ENCODE measurements around the gene KRT31. TPM values are rescaled to one million over a fixed set of nuclear protein-coding genes. Genes with fewer than 3 reads are reported as not detected.

The KRT31 gene
- total and polyA plus RNA-seq, 2 of the 8 experiments (the other 6 are each of a cell fraction or from before 2014, with no cell fraction given) = not detected

DNA sequence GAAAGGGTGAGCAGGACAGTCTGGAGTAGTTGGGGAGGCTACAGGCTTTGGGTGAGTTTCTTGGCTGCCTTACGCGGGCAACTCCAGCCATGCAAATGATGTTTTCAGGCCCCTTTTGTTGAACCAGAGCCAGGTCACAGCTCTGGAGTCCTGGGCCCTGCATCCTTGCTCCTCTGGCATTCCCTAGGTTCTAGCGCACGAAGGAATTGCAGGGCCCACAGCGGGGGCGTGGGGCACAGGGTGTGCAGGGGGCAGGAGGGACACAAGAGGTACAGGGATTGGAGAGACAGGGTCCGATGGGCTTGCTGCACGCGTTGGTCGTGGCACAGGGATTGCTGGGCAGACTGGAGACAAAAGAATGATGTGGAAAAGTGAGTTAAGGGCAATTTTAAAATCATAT is 3.6 kb downstream of the KRT31 start:
- Histone ChIP-seq H3K27ac (ENCODE audit: low read depth, low read length) (no peak overlapping the region), H4K91ac (replicated peaks; ENCODE audit: insufficient read length, low read length) (no peak overlapping the region), H3K79me2 (ENCODE audit: control insufficient read depth in 1 of 2, insufficient read depth in 2 of 2, low read length in 2 of 2) (no peaks in the 10 kb centered on the region), H3K4me3 (ENCODE audit: extremely low read depth in 1 of 4, insufficient read depth in 2 of 4, low read depth in 3 of 4, low read length in 4 of 4) (no peak overlapping the region), H4K5ac (ENCODE audit: insufficient read length, low read depth, low read length) (no peak overlapping the region), H3K18ac (ENCODE audit: extremely low read depth, low read length) (no peak overlapping the region; the same call in 1 of the 2 replicates), H2BK15ac (ENCODE audit: low read length) (no peak overlapping the region), H3K79me1 (ENCODE audit: low read depth, low read length) (no peaks in the 10 kb centered on the region), H2BK120ac (replicated peaks; ENCODE audit: low read depth, low read length) (no peak overlapping the region), H3K14ac (ENCODE audit: insufficient read length) (no peak overlapping the region), H2AK5ac (ENCODE audit: low read depth, low read length) (no peak overlapping the region), H2AFZ (ENCODE audit: low read length) (no peak overlapping the region), H3K9ac (replicated peaks in 1 of 4; ENCODE audit: extremely low read depth in 1 of 4, low read depth in 3 of 4, low read length in 3 of 4) (no peak overlapping the region), H3K27me3 (replicated peaks in 1 of 4; ENCODE audit: control insufficient read depth in 3 of 4, extremely low read depth in 1 of 4, insufficient read depth in 3 of 4, low read length in 3 of 4) (no peaks in the 10 kb centered on the region), H2BK20ac (ENCODE audit: low read length) (no peak overlapping the region), H3K23me2 (ENCODE audit: low read depth, low read length) (no peaks in the 10 kb centered on the region), H4K20me1 (replicated peaks in 1 of 2; ENCODE audit: control insufficient read depth in 1 of 2, insufficient read depth in 2 of 2, low read length in 2 of 2) (no peaks in the 10 kb centered on the region), H3K4me2 (ENCODE audit: insufficient read depth in 1 of 2, low read depth in 2 of 2, low read length in 2 of 2) (no peak overlapping the region), H4K8ac (ENCODE audit: extremely low read depth, insufficient read depth, low read length) (no peak overlapping the region), H3K4me1 (replicated peaks in 1 of 4; ENCODE audit: control insufficient read depth in 3 of 4, insufficient read depth in 4 of 4, low read length in 3 of 4) (no peaks in the 10 kb centered on the region), H2BK12ac (ENCODE audit: low read depth, low read length) (no peak overlapping the region), H3K56ac (replicated peaks; ENCODE audit: insufficient read length, low read depth, low read length) (no peak overlapping the region), H3K4ac (replicated peaks; ENCODE audit: insufficient read length, low read depth, low read length) (no peak overlapping the region), H3K36me3 (ENCODE audit: control insufficient read depth in 2 of 4, insufficient read depth in 4 of 4, low read length in 3 of 4) (no peaks in the 10 kb centered on the region), H2BK5ac (ENCODE audit: low read depth, low read length) (no peak overlapping the region), H3K9me3 (ENCODE audit: insufficient read depth in 2 of 2, low read depth in 1 of 2, low read length in 1 of 2) (no peaks in the 10 kb centered on the region), H3K23ac (ENCODE audit: insufficient read length) (no peak overlapping the region)
- FAIRE-seq = no peak
- 88% methylated on average over 10 of the region's 10 CpGs; no CpG with 5 or more reads in 1 of the 2 experiments for WGBS, 2 experiments (ENCODE audit: extremely low coverage in 1 of 2, insufficient coverage in 1 of 2, insufficient read length in 1 of 2, insufficient replicate concordance in 2 of 2, low coverage in 1 of 2, low lambda C conversion rate in 2 of 2, missing lambda C conversion rate in 1 of 2)
- POLR2A ChIA-PET (ENCODE audit: partially characterized antibody) = no interaction called here
- CTCF ChIA-PET (ENCODE audit: partially characterized antibody) = interaction anchor here (0.9 kb wide), 1 partner anchor 156 kb away, joined by 3 read pairs; no protein-coding TSS in a partner anchor
- no peak for DNase-seq (ENCODE audit: low read depth in 1 of 2, low spot score in 2 of 2)
- no peak for TF ChIP-seq SUZ12 (IDR thresholded peaks at IDR 0.05; ENCODE audit: low read length)
- TF ChIP-seq RBBP5 (IDR thresholded peaks at IDR 0.05; ENCODE audit: borderline replicate concordance, low read depth, low read length) = no peak
